Measurements from ENCODE around the gene ADAMTS14.

DNA sequence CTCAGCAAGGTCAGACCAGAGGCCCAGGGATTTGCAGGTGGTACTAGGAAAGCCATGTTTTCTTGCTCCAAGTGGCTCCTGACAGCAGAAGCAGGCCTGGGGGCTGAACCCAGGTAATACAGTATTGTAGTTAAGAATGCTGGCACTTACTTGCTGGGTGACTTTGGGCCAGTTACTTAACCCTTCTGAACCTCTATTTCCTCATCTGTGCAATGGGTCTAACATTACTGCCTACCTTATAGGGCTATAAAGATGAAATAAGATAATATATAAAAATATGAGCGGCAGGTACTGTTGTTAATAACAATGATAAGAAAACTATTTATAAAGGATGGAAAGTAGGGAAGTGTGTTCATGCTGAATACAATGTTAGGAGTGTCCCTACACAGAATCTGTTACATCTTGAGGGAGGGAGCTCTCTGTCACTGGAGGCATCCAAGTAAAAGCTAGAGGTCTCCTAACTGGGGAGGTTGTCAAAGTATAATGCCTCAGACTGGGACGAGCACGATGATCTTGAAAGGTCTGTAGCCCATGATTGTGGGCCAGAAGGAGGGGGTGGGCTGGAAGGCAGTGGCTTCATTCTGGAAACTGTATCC lies 26.9 kb downstream of the ADAMTS14 start:
- TF ChIP-seq FOXJ3 (CRISPR knock-in tag; IDR thresholded peaks at IDR 0.05; ENCODE audit: borderline replicate concordance) (no peak), CTCF (IDR thresholded peaks at IDR 0.05) (no peak), ESRRA (CRISPR knock-in tag; IDR thresholded peaks at IDR 0.05; ENCODE audit: borderline replicate concordance) (no peak), ZNF281 (CRISPR knock-in tag; IDR thresholded peaks at IDR 0.05) (no peak), RORB (CRISPR knock-in tag; IDR thresholded peaks at IDR 0.05) (no peak), ZBTB21 (CRISPR knock-in tag; IDR thresholded peaks at IDR 0.05; ENCODE audit: borderline replicate concordance) (no peak), ZNF138 (CRISPR knock-in tag; conservative IDR thresholded peaks at IDR 0.05) (no peak), ZNF232 (CRISPR knock-in tag; IDR thresholded peaks at IDR 0.05) (no peak)
- TF ChIP-seq, protein P1, sequence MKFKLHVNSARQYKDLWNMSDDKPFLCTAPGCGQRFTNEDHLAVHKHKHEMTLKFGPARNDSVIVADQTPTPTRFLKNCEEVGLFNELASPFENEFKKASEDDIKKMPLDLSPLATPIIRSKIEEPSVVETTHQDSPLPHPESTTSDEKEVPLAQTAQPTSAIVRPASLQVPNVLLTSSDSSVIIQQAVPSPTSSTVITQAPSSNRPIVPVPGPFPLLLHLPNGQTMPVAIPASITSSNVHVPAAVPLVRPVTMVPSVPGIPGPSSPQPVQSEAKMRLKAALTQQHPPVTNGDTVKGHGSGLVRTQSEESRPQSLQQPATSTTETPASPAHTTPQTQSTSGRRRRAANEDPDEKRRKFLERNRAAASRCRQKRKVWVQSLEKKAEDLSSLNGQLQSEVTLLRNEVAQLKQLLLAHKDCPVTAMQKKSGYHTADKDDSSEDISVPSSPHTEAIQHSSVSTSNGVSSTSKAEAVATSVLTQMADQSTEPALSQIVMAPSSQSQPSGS (CRISPR knock-in tag; IDR thresholded peaks at IDR 0.05; ENCODE audit: borderline replicate concordance, low read depth): no peak
- TF ChIP-seq, protein P2, sequence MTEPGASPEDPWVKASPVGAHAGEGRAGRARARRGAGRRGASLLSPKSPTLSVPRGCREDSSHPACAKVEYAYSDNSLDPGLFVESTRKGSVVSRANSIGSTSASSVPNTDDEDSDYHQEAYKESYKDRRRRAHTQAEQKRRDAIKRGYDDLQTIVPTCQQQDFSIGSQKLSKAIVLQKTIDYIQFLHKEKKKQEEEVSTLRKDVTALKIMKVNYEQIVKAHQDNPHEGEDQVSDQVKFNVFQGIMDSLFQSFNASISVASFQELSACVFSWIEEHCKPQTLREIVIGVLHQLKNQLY (CRISPR knock-in tag; IDR thresholded peaks at IDR 0.05): no peak

All from WTC11 (cell line).